MM.1S (cell line): ENCODE results near the gene RPS14.

Experiments
- EZH2 ChIP-seq: fragments of 300-600 bp; sonication (generic); optimal IDR thresholded peaks from 2 replicates; pipeline ENCODE3; 2017; ENCODE audit warnings: low read depth, mild to moderate bottlenecking, antibody characterized with exemption, low read length, mixed read lengths
- EZH2phosphoT487 ChIP-seq: fragments of 300-600 bp; sonication (generic); IDR thresholded peaks from 2 replicates; pipeline ENCODE4 v1.6.1; 2018; ENCODE audit warnings: antibody characterized with exemption, low read length
- TF ChIP-seq, protein P1 (sequence below): fragments of 300-600 bp; sonication (generic); IDR thresholded peaks from 2 replicates; pipeline ENCODE4 v1.5.1; 2016; ENCODE audit warnings: antibody characterized with exemption, low read length, mixed read lengths

DNA sequence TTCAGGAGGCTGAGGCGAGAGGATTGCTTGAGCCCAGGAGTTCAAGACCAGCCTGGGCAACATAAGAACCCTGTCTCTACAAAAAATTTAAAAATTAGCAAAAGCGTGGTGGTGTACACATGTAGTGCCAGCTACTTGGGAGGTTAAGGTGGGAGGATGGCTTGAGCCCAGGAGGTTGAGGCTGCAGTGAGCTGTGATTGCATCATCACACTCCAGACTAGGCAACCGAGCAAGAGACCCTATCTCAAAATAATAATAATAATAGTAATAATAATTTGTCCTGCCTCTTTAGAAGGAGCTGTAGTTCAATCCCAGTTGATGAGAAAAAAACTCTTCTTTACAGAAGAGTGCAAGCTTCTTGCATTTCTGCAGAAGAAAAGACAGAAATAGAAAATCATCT is 26.8 kb downstream of the RPS14 start:
- TF ChIP-seq, protein P1, sequence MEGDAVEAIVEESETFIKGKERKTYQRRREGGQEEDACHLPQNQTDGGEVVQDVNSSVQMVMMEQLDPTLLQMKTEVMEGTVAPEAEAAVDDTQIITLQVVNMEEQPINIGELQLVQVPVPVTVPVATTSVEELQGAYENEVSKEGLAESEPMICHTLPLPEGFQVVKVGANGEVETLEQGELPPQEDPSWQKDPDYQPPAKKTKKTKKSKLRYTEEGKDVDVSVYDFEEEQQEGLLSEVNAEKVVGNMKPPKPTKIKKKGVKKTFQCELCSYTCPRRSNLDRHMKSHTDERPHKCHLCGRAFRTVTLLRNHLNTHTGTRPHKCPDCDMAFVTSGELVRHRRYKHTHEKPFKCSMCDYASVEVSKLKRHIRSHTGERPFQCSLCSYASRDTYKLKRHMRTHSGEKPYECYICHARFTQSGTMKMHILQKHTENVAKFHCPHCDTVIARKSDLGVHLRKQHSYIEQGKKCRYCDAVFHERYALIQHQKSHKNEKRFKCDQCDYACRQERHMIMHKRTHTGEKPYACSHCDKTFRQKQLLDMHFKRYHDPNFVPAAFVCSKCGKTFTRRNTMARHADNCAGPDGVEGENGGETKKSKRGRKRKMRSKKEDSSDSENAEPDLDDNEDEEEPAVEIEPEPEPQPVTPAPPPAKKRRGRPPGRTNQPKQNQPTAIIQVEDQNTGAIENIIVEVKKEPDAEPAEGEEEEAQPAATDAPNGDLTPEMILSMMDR: no peak
- no peak for TF ChIP-seq EZH2
- no peak for TF ChIP-seq EZH2phosphoT487
